Measurements from ENCODE around the gene BCORL1.
A peak's percentile ranks its signal among the peaks of the same experiment; 100 is the strongest.

BCORL1 gene, protein sequence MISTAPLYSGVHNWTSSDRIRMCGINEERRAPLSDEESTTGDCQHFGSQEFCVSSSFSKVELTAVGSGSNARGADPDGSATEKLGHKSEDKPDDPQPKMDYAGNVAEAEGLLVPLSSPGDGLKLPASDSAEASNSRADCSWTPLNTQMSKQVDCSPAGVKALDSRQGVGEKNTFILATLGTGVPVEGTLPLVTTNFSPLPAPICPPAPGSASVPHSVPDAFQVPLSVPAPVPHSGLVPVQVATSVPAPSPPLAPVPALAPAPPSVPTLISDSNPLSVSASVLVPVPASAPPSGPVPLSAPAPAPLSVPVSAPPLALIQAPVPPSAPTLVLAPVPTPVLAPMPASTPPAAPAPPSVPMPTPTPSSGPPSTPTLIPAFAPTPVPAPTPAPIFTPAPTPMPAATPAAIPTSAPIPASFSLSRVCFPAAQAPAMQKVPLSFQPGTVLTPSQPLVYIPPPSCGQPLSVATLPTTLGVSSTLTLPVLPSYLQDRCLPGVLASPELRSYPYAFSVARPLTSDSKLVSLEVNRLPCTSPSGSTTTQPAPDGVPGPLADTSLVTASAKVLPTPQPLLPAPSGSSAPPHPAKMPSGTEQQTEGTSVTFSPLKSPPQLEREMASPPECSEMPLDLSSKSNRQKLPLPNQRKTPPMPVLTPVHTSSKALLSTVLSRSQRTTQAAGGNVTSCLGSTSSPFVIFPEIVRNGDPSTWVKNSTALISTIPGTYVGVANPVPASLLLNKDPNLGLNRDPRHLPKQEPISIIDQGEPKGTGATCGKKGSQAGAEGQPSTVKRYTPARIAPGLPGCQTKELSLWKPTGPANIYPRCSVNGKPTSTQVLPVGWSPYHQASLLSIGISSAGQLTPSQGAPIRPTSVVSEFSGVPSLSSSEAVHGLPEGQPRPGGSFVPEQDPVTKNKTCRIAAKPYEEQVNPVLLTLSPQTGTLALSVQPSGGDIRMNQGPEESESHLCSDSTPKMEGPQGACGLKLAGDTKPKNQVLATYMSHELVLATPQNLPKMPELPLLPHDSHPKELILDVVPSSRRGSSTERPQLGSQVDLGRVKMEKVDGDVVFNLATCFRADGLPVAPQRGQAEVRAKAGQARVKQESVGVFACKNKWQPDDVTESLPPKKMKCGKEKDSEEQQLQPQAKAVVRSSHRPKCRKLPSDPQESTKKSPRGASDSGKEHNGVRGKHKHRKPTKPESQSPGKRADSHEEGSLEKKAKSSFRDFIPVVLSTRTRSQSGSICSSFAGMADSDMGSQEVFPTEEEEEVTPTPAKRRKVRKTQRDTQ (N-terminal part only)

GRCh38 chrX:129982300-129983251 is at the start of gene BCORL1:
TSS of gene BCORL1 (plus strand) at chrX:129982635. CDS start at chrX:130005232, 22,597 bp downstream.
- DNase-seq (ENCODE audit: low read depth, low spot score) = peak; percentile 97

- DNase-seq (ENCODE audit: low read depth, low spot score) = no peak
These were observed 49.6 kb upstream of the BCORL1 start for GRCh38 chrX:129932821-129933321.

DNA sequence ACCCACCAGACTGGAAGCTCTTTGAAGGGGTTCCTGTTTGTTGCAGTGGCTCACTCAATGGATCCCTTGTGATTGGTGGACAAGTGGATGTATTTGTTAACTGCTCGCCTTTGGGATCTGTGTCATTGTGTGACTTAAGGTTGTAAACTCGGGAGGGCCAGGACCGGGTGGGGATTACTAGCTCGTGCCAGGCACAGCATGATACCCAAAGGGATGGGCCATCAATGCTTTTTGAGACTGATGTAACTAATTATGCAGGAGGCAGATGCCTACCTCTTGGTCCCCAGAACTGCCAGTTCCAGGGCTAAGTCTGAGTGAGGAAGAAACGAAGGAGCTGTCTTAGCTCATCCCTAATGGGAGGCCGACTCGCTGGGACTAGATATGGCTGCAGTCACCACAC is 48.7 kb upstream of the BCORL1 start:
- no peak for DNase-seq (ENCODE audit: low read depth, low spot score)

DNA sequence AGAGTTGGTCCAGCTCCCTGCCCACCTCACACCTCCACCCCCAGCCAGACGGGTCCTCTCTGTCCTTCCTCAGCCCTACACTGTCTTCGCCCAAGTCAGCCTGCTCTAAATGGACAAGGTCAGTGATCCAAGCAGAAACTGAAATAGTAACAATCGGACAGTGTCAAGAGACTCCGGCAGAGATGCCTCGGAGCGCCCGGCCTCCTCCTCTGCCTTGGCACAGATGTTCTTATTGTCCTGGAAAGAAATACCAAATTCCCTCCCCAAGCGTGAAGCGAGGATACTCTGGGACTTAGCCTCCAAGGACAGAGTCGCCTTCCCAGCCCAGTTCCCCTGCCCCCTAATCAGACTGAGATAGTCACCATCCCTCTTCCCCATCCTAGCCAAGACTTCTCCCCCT is 48.0 kb upstream of the BCORL1 start:
- no peak for DNase-seq (ENCODE audit: low read depth, low spot score)

- DNase-seq (ENCODE audit: low read depth, low spot score) = no peak
These were observed 47.5 kb upstream of the BCORL1 start for GRCh38 chrX:129934952-129935351.

GRCh38 chrX:129938081-129938480 is 44.4 kb upstream of the BCORL1 start:
- DNase-seq (ENCODE audit: low read depth, low spot score) = no peak

GRCh38 chrX:129939986-129940385 is 42.4 kb upstream of the BCORL1 start:
- no peak for DNase-seq (ENCODE audit: low read depth, low spot score)

DNA sequence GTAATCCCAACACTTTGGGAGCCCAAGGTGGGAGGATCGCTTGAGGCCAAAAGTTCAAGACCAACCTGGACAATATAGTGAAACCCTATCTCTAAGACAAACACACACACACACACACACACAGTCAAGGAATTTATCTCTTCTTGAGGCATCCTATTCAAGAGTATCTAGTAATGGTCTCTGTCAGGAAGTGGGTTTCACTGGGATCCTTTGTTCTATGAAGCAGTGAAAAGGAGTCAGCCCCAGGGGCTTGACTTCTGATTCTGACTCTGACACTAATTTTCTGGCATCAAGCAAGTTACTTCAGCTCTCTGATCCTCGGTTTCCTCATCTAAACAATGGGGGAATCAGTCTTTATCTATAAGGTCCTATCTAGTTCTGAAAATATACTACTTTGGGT is 41.7 kb upstream of the BCORL1 start:
- DNase-seq (ENCODE audit: low read depth, low spot score) = no peak

DNA sequence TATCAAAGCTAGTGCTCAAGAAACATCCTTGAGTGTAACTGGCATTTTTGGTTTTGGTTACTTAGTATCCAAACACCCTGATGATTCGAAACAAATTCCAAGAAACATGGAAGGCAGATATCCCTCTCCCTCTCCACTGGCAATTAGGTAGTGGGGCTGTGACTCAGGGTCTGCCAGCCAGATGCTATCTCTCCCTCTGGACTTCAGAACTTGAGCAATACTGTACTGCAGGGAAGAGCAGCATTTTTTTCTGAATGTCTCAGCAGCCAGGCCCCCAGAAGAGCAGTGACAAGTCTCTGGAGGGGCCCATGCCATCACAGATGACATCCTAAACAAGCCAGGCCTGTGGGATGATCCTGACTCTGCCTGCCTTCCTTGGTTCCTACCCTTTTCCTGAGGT is 37.3 kb upstream of the BCORL1 start:
- DNase-seq (ENCODE audit: low read depth, low spot score) = no peak

- DNase-seq (ENCODE audit: low read depth, low spot score) = no peak
These were observed 29.1 kb upstream of the BCORL1 start for GRCh38 chrX:129953334-129953648.

DNA sequence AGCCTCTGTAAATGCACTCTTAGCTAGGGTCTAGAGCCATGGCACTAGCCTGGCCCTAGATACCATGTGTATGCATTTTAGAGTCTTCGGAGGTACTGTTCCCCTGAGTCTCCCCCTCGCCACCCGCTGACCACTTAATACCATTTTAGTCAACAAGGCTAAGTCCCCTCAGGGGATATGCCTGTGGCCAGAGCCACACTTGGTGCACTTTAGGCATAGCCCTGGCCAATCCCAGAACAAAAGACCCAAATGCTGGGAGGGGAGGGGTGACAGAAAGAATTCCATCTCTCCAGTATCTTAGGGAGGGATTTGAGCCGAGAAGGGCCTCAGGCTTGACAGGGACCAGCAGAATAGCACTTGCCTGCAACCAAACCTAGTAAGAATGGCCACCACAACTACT is 28.6 kb upstream of the BCORL1 start:
- no peak for DNase-seq (ENCODE audit: low read depth, low spot score)

GRCh38 chrX:129954804-129955203 is 27.6 kb upstream of the BCORL1 start:
- DNase-seq (ENCODE audit: low read depth, low spot score) = no peak

DNA sequence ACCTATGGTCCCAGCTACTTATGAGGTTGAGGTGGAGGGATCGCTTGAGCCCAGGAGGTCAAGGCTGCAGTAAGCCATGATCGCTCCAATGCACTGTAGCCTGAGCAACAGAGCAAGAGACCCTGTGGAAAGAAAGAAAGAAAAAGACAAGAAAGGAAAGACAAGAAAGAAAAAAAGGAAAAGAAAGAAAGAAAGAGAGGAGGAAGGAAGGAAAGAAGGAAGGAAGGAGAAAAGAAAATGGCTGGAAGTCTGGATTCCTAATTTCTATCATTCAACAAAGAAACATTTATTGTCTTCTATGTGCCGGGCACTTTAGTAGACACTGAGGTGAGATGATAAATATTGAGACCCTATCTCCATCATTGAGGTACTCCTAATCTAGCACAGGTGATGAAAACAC is 26.8 kb upstream of the BCORL1 start:
- no peak for DNase-seq (ENCODE audit: low read depth, low spot score)

DNA sequence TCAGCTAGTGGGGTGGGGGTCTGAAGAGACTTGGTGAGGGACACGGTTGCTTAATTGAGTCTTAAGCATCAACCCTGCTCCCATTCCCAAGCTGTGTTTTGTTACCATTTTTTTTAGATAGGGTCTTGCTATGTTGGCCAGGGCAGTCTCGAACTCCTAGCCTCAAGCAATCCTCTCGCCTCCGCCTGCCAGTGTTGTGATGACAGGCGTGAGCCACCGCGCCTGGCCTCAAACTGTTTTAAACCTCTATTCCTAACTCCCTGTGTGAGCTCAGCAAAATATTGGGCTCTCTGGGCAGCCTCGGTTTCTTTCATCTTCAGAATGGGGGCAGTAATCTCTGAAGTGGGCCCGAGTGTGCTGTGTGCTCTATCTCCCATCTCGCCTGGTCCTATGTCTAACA is 26.3 kb upstream of the BCORL1 start:
- no peak for DNase-seq (ENCODE audit: low read depth, low spot score)

GRCh38 chrX:129956765-129957164 is 25.7 kb upstream of the BCORL1 start:
- no peak for DNase-seq (ENCODE audit: low read depth, low spot score)

GRCh38 chrX:129957241-129958082 is 25.0 kb upstream of the BCORL1 start:
- peak; percentile 57 for DNase-seq (ENCODE audit: low read depth, low spot score)

DNA sequence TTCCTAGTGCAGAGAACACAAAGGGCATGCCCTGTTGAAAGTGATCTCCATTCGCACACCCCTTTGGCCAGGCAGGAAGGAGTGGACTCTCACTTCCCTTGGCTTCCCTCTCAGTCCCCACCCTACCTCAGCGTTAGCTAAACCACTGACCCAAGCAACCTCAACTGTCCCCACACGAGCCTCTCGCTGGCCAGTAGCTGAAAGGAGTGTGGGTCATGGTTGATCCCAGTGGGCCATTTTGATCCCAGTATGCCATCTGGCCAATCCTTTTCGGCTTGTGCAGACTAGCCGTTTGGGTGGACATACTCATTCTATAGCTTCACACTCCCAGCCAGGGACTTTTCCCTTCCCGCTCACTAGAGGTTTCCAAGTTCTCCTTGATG is 24.4 kb upstream of the BCORL1 start:
- DNase-seq (ENCODE audit: low read depth, low spot score) = no peak

DNA sequence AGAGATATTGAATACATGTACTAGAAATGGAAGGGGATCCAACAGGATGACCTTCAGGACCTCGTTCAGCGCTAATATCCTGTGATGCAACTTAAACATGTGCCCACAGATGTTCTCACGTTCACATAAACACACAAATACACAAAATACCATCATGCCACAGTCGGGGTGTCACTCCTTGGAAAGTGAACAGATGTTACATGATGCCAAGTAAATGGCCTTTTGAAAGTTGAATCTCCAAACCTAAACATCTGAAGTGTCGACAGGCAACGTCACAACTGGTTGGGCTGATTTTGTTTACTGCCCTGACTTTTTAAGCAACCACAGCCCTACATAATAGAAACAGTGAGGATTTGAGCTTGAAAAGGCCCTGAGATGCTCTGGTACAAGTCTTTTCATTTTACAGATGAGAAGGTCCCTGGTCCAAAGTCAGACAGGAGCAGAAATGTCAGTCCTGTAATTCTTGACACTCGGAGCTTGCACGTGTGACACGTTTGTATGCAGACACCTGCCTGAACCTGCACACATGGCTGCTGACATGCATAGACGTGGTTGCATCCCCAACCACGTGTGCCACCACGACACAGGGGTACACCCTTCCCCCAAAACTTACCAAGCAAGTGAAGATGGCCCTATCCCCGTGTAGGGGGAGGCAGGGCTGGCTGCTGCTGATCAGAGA is 23.5 kb upstream of the BCORL1 start:
- DNase-seq (ENCODE audit: low read depth, low spot score) = no peak

- DNase-seq (ENCODE audit: low read depth, low spot score) = peak; percentile 41
These were observed 23.0 kb upstream of the BCORL1 start for GRCh38 chrX:129959493-129959832.

All from astrocyte of the hippocampus (primary cell).